ENCODE measurements around the gene UNC5A. TPM values are rescaled to one million over a fixed set of nuclear protein-coding genes. Genes with fewer than 3 reads are reported as not detected.

The UNC5A gene
- total RNA-seq, 1 donor from 2014 or later: not detected

DNA sequence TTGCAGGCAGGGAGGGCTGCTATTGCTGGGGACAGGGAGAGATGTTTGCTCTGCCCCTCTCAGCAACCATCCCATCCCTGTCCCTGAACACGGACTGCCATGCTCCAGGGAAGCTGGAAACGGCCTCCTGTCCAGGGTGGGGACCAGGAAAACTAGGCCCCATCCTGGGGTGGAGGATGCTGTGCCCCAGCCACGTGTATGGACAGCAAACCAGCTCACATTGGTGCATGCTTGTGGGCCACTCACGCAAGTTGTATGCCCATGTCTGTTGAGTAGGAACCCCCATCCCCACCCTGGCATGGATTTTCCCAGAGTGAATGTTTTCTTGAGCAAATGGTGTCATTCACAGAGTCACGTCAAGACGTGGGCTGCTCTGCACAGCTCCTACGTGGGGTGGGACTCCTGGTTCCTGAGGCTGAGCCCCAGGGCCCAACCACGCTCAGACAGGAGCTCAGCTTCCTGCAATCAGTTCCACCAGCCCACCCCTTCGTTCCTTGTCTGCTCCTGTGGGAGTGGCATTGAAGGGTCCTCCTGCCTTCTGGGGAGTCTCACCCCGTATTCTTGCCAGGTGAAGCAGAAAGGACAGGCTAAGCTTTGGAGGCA lies 4.6 kb downstream of the UNC5A start:
- no peak overlapping the region for H3K4me3 Mint-ChIP-seq
- H3K36me3 Mint-ChIP-seq (ENCODE audit: low read depth): no peaks in the 10 kb centered on the region
- ATAC-seq (ENCODE audit: low read depth) (no peak), DNase-seq (no peak)
- H3K27ac Mint-ChIP-seq: no peak overlapping the region
- peaks cover 73% of the 10 kb centered on the region for H3K27me3 Mint-ChIP-seq
- TF ChIP-seq, protein P1, sequence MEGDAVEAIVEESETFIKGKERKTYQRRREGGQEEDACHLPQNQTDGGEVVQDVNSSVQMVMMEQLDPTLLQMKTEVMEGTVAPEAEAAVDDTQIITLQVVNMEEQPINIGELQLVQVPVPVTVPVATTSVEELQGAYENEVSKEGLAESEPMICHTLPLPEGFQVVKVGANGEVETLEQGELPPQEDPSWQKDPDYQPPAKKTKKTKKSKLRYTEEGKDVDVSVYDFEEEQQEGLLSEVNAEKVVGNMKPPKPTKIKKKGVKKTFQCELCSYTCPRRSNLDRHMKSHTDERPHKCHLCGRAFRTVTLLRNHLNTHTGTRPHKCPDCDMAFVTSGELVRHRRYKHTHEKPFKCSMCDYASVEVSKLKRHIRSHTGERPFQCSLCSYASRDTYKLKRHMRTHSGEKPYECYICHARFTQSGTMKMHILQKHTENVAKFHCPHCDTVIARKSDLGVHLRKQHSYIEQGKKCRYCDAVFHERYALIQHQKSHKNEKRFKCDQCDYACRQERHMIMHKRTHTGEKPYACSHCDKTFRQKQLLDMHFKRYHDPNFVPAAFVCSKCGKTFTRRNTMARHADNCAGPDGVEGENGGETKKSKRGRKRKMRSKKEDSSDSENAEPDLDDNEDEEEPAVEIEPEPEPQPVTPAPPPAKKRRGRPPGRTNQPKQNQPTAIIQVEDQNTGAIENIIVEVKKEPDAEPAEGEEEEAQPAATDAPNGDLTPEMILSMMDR (IDR thresholded peaks at IDR 0.05): no peak
- H3K4me1 Mint-ChIP-seq: peaks cover 23% of the 10 kb centered on the region
- ChIA-PET CTCF (no interaction called here), POLR2A (no interaction called here)
- intact Hi-C loops (cut with micrococcal nuclease): loop anchor here (5.0 kb wide), 1 partner anchor 153 kb away; no protein-coding TSS in a partner anchor
- H3K9me3 Mint-ChIP-seq: no peaks in the 10 kb centered on the region

DNA sequence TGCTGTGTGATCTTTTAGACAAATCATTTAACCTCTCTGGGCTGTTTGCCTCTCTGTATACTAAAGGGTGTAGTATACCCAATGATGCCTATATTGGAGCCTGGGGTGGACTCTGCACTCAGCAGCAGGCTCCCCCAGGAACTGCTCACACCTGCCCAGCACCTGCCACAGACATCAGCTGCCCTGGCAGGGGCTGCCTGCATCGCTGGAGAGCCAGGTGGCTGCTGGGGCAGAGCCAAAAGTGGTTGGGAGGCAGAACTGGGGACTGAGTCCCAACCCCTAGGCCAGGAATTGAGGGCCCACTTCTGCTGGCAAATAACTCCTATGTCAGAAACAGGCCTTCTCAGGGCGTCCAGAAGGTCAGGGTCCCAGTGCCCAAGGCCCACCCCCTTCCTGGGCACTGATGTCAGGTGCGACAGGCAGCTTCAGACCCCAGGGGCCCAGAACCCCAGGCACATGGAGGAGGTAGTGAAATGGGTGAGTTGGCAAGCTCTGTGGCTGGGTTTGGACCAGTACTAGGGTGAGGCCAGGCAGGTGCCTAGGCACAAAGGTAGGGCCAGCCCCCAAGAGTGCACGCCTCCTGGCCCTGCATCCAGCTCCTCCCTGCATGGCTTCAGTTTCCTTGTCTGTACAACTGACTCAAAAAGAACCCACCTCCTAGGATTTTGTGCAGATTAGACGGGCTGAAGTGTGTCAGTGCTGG lies 5.8 kb downstream of the UNC5A start:
- peaks cover 80% of the 10 kb centered on the region for H3K27me3 Mint-ChIP-seq
- H3K4me1 Mint-ChIP-seq: peaks cover 20% of the 10 kb centered on the region
- H3K36me3 Mint-ChIP-seq (ENCODE audit: low read depth): no peaks in the 10 kb centered on the region
- intact Hi-C loops (cut with micrococcal nuclease): loop anchor here (5.0 kb wide), 1 partner anchor 154 kb away; no protein-coding TSS in a partner anchor
- no peak for ATAC-seq (ENCODE audit: low read depth)
- TF ChIP-seq, protein P1 (IDR thresholded peaks at IDR 0.05): no peak
- H3K4me3 Mint-ChIP-seq: no peak overlapping the region
- POLR2A ChIA-PET: no interaction called here
- DNase-seq: no peak
- H3K27ac Mint-ChIP-seq: no peak overlapping the region
- CTCF ChIA-PET: interaction anchor here (0.6 kb wide), 1 partner anchor 155 kb away, joined by 3 read pairs; no protein-coding TSS in a partner anchor
- no peaks in the 10 kb centered on the region for H3K9me3 Mint-ChIP-seq

DNA sequence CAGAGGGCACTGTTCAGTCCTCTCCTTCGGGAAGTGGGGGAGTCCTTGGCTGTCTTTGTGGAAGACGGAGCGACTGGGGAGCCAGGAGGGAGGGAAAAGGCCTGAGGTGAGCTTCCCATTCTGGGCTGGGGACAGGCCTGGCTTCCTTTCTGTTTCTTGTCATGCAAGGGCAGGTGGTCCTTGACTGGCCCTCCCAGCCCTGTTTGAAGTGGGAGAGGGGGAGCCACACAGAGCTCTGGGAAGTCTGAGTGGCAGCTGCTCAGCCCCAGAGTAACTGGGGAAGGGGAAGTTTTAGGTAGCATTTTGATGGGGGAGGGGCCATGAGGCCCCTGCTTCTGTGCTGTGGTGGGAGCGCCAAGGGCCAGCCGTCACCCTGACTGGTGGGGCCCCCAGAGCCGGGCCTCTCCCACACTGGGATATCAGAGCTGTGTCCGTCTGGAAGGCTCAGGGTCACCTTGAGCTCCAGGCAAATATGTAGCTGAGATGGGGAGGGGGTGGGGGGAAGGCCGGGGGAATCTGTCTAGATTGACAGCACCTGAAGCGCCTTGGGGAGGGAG lies 6.5 kb downstream of the UNC5A start:
- ChIA-PET CTCF (no interaction called here), POLR2A (no interaction called here)
- Mint-ChIP-seq H3K4me3 (peak overlapping the region; percentile 56), H3K27ac (no peak overlapping the region), H3K9me3 (no peaks in the 10 kb centered on the region), H3K27me3 (peaks cover 73% of the 10 kb centered on the region), H3K4me1 (peaks cover 13% of the 10 kb centered on the region), H3K36me3 (ENCODE audit: low read depth) (no peaks in the 10 kb centered on the region)
- intact Hi-C loops (cut with micrococcal nuclease): loop anchor here (5.0 kb wide), 1 partner anchor 155 kb away; no protein-coding TSS in a partner anchor
- DNase-seq: no peak
- TF ChIP-seq, protein P1 (IDR thresholded peaks at IDR 0.05): no peak
- ATAC-seq (ENCODE audit: low read depth): no peak

DNA sequence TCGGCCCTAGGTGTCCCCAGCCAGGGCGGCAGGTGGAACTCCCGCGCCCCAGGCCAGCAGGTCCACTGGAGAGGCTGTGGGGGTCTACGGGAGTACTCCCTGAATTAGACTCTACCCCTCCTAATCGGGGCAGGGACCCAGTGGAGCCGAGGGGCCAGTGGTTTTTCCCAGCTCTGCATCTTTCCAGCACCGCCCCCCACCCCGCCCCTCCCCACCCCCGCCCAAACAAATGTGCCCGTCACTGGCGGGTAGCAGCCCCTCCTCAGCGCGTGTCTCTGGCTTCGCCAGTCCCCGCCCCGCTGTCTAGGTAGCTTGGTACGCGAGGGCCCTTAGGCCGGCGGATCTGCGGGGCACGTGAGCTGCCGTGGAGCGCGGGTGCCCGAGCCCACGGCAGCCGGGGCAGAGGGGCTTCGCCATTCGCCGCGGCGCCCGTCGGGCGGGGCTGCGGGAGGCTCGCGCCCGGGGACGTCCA lies 7.0 kb downstream of the UNC5A start:
- ATAC-seq (ENCODE audit: low read depth): peak; percentile 57
- Mint-ChIP-seq H3K27ac (no peak overlapping the region), H3K4me1 (peaks cover 10% of the 10 kb centered on the region), H3K36me3 (ENCODE audit: low read depth) (no peaks in the 10 kb centered on the region), H3K27me3 (peaks cover 71% of the 10 kb centered on the region), H3K4me3 (no peak overlapping the region), H3K9me3 (no peaks in the 10 kb centered on the region)
- POLR2A ChIA-PET: no interaction called here
- intact Hi-C loops (cut with micrococcal nuclease): loop anchor here (5.0 kb wide), 1 partner anchor 155 kb away; no protein-coding TSS in a partner anchor
- DNase-seq: no peak
- CTCF ChIA-PET: no interaction called here
- TF ChIP-seq, protein P1 (IDR thresholded peaks at IDR 0.05): no peak

DNA sequence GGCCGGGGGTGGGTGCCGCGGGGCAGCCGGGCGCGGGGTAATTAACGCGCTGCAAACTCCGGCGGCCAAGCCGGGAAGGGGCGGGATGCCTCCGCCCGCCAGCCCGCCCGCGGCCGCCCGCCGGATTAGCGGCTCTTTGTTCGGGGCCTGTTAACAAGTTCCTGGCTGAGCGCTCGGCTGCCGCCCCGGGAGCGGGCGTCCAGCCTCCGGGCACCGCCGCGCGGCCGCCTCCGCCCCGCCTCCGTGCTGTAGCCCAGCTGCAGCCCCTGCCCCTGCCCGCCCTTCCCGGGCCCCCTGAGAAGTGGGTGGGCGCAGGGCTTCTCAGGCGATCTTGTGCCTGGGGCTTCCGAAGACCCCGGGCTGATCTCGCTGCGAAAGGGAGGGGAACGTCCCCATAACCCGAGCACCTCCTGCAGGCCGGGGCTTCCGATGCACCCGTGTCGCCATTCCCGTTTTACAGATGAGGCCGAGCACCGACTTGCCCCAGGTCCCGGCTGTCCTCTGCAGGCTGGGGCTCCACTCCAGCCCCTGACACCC lies 7.5 kb downstream of the UNC5A start:
- CTCF ChIA-PET: no interaction called here
- ATAC-seq (ENCODE audit: low read depth) (peak; percentile 25), DNase-seq (no peak)
- intact Hi-C loops (cut with micrococcal nuclease): loop anchor here (5.0 kb wide), 1 partner anchor 156 kb away; no protein-coding TSS in a partner anchor
- peak overlapping the region; percentile 55 for H3K4me3 Mint-ChIP-seq
- H3K36me3 Mint-ChIP-seq (ENCODE audit: low read depth): no peaks in the 10 kb centered on the region
- POLR2A ChIA-PET: no interaction called here
- peaks cover 75% of the 10 kb centered on the region for H3K27me3 Mint-ChIP-seq
- H3K9me3 Mint-ChIP-seq: no peaks in the 10 kb centered on the region
- TF ChIP-seq, protein P1 (IDR thresholded peaks at IDR 0.05): no peak
- peaks cover 10% of the 10 kb centered on the region for H3K4me1 Mint-ChIP-seq
- no peak overlapping the region for H3K27ac Mint-ChIP-seq

Measured in activated B cell treated with CpG ODN at 0.5 μM for 24 hours (primary cell).